ENCODE data around the gene NOP9.

NOP9 gene

GRCh38 chr14:24299255-24300191 is at the start of gene NOP9, which contains the start of gene DHRS1:
NOP9 (plus strand) TSS chr14:24299850; CDS start chr14:24299955, 105 bp downstream.
DHRS1 (minus strand) TSS chr14:24299780; CDS start chr14:24299106, 674 bp downstream.
- peak; percentile 95 for DNase-seq

DNA sequence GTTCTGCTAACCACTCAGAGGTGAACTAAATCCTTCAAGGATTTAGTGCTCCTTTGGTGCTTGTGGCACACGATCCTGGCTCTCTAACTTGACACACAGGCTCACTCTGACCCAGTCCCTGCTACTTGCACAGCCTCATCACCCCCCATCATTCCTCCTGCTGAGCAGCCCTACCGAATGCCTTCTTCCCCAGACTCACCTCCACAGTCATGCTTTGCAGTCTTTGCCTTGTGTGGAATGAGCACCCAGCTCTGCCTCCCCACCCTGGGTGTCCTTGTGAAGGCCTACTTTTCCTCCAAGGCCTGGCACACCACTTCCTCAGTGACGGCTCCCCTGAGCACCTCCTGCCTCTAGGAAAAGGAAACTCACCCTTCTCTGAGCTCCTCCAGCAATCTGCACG is 49.3 kb upstream of the NOP9 start:
- no peak for DNase-seq

- DNase-seq, result no peak
Observed at GRCh38 chr14:24251880-24252288, 47.8 kb upstream of the NOP9 start.

GRCh38 chr14:24252289-24253124 is 47.1 kb upstream of the NOP9 start:
- DNase-seq, result no peak

DNA sequence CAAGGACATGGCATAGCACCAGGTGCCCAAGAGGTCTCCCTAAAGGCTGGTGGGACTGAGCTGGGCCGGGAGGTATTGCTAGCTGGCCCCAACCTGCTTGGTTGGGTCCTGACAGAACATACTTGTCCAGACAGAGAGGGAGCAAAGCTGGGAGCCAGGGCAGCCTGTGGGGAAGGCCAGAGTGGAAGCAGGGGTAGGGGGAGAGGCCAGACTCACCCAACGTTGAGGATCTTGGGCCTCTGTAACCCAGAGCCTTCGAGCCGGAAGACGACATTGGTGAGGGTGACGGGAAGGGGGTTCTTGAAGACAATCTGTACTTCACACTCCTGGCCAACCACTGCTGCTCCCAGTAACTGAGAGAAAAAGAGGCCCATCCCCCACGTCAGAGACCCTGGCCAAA is 45.7 kb upstream of the NOP9 start:
- no peak for DNase-seq

GRCh38 chr14:24254630-24255392 is 44.8 kb upstream of the NOP9 start:
- DNase-seq, result no peak

- DNase-seq, result no peak
Observed at GRCh38 chr14:24255438-24255837, 44.2 kb upstream of the NOP9 start.

- peak; percentile 90 for DNase-seq
Observed at GRCh38 chr14:24255931-24256711, 43.5 kb upstream of the NOP9 start.

DNA sequence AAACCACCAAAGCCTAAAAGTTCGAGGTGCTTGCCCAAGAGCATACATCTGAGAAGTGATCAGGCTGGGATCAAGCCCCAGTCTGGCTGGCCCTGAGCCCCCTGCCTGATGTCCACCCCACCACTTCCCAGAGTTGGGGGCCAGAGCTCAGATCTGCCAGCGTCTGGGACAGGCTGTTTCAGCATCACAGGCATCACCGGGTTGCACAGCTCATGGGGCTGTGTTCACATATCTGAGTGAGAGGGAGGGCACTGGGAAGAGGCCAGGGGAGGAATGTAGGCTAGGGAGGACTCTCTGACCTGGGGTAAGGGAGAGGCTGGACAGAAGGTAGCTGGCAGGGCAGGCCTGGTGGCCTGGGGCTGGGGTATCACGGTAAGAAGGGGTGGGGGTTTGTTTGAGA is 42.7 kb upstream of the NOP9 start:
- DNase-seq, result no peak

DNA sequence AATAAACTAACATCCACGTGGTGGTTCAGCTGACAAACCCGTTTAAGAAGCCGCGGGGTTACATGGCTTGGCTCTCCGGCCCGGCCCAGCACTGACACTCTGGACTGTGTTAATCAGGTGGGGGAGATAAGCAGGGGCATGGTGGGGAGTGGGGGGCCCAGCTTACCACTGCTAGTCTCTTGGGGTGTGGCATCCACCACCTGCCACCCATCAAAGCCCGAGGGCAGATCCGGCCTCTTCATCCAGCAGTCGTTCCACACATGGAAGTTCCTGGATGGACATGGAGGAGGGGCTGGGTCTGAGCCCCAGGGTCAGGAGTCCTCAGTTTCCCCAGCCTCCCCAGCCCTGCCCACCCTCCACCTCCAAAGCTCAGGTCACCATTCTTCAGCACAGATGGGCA is 41.5 kb upstream of the NOP9 start:
- no peak for DNase-seq

GRCh38 chr14:24258548-24259265 is 40.9 kb upstream of the NOP9 start:
- no peak for DNase-seq

DNA sequence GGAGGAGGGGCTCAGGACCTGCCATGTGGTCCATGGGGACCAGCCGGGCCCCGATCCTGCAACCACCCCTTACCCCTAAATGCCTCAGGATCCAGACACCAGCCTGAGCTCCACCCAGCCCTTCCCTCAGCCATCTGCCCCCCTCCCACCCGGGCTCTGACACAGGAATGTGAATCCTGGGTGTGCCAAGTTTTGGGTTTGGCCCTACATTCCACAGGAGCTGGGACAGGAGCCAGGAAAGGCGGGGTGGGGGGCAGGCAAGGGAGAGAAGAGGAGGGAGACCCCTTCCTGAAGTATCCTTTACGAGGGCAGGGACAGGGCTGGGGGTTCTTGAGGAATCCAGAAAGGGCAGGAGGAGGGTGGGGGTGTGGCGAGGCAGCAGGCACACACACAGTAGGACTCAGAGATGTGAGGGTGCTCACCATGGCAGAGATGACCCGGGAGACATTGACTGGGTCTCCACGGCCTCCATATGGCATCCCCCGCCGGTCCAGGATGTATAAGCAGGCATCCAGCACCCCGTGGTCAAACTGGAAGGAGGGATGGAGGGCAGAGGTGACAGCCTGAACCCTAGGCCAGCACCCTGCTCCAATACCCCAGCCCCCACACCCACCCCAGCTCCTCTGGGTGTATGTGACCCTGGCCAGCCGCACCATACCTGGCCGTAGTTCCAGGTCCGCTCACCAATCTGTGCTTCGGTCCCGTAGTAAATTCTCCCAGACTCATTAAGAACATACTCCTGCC is 40.2 kb upstream of the NOP9 start:
- no peak for DNase-seq

GRCh38 chr14:24260026-24260779 is 39.4 kb upstream of the NOP9 start:
- no peak for DNase-seq

GRCh38 chr14:24260780-24261157 is 38.9 kb upstream of the NOP9 start:
- no peak for DNase-seq

DNA sequence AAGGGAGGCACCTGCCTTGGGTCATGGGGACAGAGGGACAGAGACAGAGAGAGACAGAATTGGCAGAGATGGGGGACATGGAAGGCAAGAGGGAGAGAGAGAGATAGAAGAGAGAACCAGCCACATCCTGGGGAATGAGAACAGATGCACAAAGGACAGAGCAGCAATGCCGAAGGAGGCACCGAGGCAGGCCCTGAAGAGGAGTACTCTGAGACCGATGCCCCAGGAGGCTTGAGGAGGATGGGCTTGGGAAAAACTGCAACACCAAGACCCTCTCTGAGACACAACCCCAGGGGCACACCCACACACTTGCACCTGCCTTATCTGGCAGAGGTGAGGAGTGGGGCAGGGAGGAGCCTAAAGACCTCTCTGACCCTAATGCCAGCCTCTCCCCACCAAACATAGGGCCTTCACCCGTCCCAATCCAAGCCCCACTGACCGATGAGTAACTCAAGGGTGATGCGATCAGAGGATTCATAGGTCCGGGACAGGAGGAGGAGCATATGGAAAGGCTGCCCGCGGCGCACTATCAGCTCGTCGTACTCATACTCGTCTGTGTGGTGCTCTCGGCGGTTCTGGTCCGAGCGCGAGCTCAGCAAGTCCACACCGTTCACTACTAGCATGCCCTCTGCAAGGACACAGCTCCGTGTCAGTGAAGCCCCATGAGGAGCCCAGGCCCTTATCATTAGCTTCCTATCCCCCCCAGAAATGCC is 38.2 kb upstream of the NOP9 start:
- no peak for DNase-seq

DNA sequence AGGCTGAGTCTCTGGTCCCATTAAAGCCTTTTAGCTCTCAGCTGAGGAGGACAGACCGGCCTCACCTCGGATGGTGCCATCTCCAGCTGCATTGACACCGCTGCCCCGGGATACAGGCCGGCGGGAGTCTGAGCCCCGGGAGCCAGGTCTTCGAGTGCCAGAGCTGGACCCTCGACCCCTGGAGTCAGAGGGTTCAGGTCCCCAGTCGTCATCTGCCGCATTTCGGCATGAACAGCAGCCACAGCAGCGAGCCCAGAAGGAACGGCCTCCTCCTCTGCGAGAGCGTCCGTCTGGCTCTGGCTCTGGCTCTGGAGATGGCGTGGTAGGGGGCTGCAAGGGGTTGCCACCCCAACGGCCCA is 37.7 kb upstream of the NOP9 start:
- DNase-seq, result no peak

DNA sequence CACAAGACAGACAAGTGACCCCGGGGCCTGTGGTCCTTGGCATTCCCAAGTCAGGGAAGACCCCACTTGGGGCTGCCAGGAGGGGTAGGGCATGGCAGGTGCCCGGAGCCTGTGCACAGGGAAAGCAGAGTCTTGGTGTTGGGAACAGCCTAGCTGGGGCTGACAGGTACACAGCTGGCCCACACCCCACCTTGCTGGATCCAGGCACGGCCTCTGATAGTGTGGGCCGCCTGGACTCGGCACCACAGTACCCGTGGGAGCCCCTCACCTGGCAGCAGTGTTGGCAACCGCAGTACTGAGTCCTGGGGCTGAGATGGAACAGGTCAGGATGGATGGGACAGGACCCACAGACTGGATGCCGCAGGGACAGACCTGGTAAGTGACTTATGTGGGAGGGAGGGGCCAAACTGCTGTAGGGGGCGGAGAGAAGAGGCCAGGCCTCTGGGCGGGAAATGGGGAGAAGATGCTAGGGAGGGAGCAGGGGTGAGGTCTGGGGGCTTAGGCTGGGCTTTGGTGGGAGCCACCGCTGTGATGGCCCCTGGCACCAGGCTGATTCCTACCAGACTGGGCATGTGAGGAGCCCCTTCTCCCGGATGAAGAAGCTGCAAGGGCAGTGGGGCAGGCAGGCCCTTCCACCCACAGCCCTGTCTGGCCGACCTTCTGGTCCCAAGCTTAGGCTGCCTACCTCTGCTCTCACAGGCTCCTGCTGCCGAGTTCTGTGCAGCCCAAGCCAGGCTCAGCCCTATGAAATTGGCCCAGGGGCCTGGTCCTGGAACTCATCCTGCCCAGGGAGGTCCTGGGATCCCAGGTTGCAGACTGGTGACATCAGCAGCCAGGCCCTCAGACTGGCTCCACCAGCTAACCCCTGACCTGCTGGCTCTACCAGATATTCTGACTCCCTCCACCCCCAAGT is 36.6 kb upstream of the NOP9 start, which contains the start of gene TGM1:
TGM1 (minus strand) TSS at position 357 of the 913 bp plus-strand sequence. CDS start 825 bp downstream, outside the sequence.
- DNase-seq, result no peak

DNA sequence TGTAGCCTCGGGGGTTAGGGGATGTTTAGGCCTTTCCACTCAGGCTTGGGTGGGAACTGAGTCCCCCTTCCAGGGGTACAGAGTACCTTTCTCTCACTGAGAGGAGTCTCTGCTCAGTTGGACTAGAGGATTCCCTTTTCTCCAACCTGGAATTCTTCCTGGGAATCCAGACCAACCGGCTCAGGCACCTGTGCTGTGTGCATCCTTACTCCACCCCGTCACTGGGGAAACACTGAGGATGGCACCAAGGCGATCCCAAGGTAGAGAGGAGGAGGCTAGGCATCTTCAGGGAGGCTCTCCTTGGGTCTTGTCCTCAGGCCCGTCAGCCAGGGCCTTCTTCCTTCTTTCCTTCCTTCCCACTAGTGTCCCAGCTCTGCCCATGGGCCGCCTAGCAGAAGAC is 35.8 kb upstream of the NOP9 start:
- DNase-seq, result no peak
